NCI-H146 treated with DMSO at 0.1 percent for 48 hours (cell line): ENCODE results near the gene SEMA5A.

ENCODE experiments used
- DNase-seq: peaks from one replicate; lab custom pipeline; 2025; ENCODE audit not compliant: unreplicated experiment; lab: John Stamatoyannopoulos, UW

The SEMA5A gene

DNA sequence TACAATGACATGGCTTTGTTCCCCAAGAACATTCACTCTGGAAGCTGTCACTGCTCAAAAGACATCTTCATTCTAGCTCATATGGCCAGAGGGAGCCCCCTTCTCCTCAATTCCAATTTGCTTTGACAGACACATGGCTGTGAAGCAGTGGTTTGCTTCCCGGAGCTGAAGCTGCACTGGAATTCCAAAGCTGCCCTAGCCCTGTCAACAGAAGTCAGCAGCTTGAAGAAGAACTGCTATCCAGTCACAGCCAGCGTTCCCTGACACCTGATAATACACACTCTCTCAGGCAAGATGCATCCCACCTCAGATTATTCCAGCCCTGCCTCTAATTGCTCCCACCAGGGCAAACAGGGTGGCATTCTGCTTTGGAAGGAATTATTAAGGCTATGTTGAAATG, 93.7 kb downstream of the SEMA5A start:
- no peak for DNase-seq

DNA sequence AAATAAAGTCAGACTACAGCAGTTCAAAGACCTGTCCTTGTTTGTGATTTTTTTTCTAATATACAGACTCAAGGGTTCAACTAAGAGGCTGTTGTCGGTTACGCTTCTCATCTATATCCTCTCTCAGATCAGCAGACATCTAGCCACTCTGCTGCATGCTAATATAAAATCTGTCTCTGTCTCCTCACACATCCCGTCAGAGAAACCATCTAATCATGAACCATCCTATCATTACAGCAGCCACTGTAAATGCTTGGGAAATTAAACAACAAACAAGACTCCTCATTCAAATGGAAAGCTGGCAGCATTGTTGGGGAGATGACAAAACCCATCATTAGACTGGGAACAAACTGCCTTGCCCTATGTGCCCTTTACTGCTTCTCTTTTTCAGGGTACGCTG, 94.8 kb downstream of the SEMA5A start:
- DNase-seq, result no peak

DNA sequence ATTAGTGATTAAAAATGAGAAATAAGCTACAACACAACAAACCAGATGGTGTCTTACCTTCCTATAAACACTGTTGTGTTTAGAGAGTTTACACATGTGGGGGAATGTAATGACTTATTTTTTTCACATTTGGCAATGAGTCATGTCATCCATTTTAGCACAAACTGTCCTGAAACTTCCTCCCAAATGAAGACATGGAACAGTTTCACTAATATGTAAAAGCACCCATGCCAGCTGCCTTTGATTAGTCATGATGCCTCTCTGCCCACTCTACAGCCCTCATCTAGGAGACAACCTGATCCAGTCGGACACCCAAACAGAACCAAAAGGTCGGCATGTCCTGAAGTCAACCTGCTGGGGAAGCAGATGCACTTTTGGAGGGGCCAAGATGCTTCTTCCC, 98.2 kb downstream of the SEMA5A start:
- DNase-seq, result no peak

DNA sequence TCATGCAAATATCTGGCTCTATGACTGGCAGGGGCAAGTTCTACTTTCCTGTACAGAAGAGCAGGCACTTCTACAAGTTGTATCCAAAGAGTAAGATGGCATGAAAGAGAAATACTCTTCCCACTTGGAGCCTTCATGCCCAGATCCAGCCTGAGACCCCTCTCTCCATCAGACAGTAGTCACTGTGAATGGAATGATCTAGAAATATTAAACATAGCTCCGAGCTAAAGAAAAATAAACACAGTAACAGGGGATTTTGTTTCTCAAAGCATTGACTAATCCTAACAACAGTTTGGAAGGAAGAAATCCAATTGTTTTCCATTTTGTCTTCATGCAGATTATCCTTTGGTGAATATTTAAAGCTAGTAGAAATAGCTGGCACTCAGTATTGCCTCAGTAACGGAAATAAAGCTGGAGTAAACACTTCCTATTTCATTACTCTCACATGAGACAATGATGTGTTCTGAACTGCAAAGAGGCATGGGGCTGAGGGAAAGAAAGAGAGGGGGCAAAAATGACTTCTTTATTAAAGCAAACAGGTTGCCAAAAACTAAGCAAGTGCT, 100.0 kb downstream of the SEMA5A start:
- DNase-seq, result no peak

DNA sequence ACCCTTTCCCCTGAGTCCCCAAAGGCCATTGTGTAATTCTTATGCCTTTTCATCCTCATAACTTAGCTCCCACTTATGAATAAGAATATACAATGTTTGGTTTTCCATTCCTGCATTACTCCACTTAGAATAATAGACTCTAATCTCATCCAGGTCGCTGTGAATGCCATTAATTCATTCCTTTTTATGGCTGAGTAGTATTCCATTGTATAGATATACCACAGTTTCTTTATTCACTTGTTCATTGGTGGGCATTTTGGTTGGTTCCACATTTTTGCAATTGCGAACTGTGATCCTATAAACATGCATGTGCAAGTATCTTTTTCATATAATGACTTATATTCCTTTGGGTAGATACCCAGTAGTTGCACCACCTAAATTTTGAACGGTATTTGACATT, 101.5 kb downstream of the SEMA5A start:
- DNase-seq, result no peak

DNA sequence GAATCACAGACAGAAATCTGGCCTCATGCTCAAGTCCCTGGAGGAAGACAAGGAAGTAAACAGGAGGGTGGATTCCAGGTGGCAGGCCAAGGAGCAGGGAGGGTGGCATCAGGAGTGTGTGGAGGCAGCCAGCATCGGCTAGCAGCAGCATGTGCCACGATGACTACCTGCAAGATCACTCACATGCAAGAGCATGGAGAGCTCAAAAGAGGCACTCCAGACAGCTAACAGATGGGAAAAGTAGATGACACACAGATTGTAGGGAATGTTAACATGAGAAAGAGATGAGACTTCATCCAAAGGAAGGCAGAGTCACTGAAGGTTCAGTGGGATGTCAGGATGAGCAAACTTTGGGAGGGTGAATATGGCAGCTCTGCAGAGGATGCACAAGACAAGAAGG, 104.3 kb downstream of the SEMA5A start:
- no peak for DNase-seq

DNA sequence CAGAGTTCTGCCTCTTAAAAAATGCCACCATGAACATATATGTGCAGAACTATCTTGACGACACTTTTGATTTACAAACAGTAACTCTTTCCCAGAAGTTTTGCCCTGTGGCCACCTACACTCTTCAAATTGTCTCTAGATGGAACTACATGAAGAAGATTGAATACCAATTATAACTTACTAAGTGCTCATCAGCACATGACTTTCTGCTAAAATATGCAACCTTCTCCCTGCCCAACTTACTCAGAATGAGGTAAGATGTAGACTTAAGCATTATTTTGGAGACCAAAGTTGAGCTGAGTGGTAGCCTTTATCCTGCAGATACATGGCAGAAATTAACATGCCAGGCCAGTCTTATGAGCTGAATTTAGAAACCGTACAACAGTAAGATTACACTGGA, 105.4 kb downstream of the SEMA5A start:
- no peak for DNase-seq

DNA sequence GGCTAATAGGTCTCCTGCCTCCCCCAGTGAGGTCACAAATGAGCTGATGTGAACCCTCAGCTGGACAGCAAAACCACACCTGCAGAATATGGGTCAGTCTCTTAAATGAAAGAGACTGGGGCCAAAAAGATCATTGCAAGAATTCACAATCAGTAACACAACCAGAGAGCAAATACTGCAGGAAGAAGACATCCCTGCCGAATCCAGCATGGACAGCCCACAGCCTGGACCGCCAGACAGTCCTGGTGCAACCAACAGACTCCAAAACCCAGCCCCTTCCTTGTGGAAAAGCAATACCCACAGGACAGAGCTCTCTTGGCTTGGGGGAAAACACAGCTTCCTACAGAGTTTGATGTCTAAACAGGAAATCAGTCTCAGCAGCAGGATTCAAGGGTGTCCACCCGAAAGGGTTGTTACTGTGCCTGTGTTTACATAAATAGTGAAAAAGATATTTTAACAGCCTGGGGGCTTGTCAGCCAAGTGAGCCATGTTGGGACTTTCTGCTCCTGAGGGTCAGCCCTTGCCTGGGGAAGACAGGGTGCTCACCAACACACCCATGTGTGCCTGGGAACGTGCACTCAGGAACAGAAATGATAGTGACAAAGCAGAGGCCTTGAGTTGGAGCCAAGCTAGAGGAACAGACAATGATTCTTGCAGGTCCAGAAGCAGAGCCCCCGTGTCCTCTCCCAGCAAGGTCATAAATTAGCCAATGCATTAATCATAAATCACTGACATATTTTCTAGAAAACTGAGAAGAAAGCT, 106.2 kb downstream of the SEMA5A start:
- no peak for DNase-seq

DNA sequence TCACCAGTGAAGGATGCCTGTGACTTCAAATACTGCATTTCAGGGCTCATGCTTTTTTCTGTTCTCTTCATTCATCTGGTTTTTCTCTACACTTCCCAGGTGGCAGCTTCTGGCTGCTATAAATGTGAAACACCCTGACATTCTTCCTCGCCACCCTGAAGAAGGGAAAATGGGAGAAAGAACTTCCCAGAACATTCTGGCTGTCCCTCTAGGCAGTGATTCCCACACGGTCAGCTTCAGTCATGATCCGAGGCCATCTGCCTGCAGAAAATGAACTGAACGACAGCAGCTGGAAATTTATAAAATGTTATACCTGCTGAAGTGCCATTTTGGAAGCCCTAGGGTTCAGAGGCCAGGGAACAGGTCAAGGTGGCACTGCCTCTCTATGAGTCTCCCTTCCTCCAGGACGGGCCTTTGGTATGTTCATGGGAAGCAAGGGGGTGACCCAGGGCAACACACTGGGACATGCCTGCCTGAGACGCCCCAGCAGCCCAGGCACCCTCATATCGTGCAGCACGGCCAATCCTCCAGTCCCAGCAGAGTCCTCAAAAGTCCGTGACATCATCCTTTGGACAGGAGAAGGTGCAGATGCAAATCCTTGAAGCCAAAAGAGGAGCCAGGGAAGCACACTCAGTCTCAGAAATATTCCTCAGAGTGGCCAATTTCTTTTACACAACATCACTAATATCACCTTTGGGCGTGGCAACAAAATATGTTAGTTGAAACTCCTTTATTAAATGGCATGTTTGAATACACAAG, 107.1 kb downstream of the SEMA5A start:
- DNase-seq, result no peak

DNA sequence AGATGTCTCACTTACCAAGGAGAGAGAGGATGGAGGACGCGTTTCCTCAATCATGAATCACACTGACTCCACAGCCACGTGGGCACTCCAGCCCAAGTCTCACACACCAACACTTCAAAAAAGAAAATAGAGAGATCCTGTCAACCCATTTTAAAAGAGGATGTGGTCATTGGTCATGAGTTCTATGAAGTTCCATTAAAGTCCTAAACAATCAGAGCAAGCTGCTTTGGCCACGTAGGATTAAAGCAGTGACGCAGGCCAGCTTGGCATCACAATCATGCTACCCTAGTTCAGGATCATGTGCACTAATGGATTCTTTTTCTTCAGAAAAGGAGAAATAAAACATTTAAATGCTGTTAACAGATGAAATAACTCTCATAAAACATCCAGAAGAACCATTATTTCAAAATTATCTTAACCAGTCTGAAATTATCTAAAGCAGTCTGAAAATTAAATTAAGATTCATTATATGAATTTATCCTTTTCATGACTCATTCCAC, 108.1 kb downstream of the SEMA5A start:
- DNase-seq, result no peak

DNA sequence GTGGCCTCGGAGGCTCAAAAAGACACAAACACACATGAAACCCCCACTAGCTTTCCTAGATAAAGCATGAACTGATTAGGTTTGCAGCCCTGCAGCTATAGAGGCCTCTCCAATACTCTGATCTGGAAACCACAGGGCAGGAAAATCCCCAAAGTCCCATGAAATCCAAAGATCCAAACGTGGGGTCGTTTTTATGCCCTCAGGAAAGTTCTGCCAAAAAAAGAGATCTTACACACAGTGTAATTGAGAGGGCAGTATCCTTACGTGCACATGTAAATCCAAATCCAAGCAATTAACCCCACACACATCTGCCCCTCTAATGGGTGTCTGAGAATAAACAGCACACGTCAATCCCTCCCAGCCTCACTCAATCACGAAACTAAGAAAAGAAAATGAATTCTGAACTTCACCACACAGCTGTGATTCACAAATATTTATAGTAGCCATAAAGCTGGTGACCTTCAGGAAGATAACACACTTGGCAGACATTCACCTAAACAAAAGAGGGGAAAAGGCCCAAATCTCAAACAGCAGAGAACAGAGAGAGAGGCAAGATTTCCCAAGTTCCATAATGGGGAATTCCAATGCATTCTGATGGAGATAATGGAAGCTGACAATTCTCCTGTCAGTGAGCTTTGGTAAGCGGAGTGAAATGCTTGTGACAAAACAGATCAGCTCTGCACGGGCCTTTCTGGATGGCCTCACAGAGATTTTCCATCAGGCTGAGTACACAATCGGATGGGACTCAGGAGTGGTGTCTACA, 114.2 kb downstream of the SEMA5A start:
- no peak for DNase-seq

DNA sequence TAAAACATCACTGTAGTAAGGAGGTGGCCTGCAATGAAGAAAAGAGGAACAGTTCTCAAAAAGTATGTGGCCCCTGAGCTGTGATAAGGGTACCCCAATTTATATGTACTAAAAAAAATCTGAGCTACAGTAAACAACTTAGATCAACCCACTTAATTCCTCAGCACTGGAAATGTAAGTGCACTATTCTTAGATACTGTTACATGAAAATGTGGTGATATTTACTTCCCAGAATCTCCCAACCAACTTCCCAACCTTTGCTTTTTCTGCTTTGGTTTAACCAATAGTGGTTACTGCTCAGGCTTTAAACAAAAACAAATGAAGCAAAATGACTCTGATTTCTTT, 114.8 kb downstream of the SEMA5A start:
- no peak for DNase-seq

DNA sequence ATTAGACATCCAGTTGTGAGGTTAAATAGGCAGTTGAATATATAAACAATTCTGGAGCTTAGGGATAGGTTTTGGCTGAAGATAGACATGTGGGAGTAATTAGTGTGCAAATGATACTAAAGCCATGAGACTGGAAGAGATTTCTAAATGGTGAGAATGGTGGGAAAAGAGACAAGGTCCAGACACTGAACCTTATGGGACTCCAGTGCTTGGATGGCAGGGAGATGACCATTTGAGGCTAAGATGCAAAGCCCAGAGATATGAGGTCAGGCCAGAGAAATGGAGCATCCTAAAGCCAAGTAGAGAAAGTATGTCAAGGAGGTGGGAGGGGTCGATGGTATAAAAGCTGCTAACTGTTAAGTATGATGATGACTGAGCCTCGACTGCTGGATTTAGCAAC, 115.6 kb downstream of the SEMA5A start:
- no peak for DNase-seq

DNA sequence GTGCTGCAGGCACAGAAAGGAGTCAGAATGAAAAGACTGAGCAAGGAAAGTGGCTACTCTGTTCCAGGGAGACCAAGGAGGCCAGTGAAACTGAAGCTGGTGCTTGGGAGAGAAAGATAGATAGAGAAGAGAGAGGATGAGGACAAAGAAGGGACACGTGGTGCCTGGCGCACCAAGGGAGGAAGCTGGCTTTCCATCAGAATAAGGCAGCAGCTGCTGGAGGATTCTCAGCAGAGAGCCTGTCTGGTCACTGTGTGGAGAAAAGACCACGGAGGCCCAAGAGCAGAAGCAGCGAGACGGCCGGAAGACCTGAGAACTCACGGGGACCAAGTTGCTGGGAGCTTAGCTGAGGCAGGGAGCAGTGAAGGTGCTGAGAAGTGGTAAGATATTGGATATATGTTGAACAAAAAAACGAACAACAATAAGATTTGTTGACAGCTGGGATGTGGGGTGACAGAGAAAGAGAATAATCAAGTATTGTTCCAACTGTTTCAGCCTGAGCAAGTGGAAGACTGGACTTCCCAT, 116.1 kb downstream of the SEMA5A start:
- no peak for DNase-seq

DNA sequence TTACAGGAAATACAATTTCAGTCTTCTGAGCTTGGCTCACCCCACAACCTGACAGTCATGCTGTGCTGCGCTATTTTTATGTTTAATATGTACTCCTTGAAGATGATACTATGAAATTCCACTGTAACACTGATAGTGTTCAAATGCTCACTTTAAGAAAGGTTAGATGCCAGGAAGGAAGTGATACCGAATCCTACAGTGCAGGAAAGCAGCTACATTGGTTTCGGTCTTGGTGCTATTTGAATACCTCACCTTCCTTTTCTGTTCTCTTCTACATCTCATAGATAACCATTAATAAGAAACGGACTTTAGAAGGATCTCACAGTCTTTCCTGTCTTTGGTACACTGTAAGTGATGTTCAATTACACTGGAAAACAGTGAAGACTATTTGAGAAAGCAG, 117.6 kb downstream of the SEMA5A start:
- no peak for DNase-seq

DNA sequence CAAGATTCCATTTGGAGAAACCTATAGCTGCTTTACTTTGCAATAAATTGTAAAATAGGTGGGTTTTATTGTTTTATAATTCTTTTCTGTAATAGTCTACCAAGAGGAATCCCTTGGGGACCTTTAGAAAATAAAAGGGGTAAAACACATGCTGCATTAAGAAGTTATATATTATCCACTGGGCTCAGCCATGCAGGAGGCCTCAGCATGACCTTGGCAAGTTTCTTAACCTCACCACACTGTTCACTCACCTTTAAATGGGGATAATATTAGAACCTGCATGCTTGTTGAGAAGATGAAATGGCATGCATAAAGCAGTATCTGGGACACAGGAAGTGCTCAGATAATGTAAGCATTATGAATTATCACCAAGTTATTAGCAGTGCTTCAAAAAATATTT, 120.2 kb downstream of the SEMA5A start:
- no peak for DNase-seq

DNA sequence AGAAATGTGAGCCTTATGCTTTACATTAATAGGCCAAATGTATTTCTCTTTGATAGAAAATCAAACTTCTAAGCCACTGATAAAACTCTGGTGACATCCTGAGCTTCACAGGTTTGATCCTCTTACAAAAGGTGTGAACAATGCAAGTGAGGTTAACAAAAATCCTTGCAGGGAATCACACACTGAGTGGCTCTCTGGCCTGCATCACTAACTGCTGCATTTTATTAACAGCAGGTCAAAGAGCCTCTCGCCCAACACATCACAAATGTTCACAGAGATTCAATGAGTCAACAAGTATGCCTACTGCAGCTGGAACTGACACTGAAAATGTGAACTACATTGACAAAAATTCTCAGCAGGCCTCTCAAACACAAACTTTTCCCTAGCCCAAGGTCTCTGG, 122.3 kb downstream of the SEMA5A start:
- DNase-seq, result no peak

DNA sequence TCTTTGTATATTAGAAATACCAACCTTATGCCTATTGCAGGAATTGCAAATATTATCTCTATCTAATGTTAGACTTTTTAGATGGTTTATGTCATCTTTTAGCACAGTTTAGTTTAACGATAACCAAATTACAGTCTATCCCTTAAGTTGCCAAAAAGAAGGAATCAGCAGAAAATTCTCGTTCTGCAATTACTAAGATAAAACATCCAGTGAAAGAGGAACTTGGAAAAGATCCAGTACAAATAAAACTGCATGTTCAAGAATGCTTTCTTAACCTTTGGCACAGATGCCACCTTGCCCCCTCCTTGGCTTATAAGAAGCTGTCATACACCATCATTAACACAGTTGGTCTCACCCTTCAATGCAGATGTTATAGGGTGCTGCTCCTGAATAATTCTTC, 124.0 kb downstream of the SEMA5A start:
- no peak for DNase-seq

DNA sequence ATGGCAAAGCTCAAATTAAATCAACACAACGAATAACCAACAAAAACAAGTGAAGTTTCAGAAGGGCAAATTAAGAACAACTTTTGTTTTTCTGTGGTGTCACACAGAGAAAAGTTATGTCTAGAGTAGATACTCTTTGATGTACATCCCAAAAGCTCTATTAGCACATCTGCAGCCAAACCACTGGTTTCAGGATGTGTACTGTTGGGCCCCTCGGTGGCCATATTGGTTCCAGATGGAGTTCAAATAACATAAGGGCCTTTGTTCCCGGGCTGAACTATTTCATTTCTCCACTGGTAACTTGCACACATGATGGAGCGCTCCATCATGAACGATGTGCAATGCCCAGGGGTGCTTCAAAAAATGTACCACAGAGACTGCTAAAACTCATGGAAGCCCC, 126.1 kb downstream of the SEMA5A start:
- no peak for DNase-seq

DNA sequence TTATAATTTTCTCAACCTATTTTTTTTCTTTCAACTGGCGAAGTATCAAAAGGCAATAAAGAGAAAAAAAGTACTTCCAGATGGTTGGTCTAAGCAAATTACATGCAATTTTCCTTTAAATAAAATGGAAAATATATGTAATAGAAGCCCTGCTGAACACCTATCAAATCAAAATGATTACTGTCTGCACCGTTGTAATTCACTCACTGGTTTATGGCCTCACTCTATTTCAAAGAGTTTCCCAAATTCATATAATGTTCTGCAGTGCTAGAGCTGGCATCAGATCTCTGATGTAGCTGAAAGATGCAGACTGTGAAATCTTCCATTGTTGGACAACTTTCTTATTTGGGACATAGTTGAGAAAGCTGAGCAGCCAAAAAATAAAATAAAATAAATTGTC, 130.3 kb downstream of the SEMA5A start:
- DNase-seq, result no peak

DNA sequence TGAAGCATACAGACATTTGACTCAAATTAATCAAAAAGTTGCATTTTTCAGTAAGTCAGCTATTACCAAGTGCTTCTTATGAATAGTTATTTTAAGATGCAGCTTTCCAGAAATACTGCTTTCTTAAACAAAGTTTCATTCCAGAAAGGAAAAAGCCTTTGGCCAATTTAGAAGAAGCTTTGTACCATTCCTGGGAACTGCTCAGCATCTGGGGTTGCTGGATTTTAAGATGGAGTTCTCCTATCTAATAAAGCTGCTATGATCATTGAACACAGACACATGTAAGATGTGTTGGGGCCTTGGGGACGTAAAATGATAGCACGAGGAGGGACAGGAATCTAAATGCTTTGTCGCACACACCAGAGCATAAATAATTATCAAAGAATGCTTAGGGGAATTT, 130.8 kb downstream of the SEMA5A start:
- no peak for DNase-seq
